ENCODE measurements around the gene PARN. TPM values are rescaled to one million over a fixed set of nuclear protein-coding genes. Genes with fewer than 3 reads are reported as not detected.

Gene PARN
- total RNA-seq, 2 donors from 2014 or later: 24.1 to 99.9 TPM

Small RNA genes lying within 50 kb of the gene (small RNA-seq; reads per million reads assigned to genes)
- gene RN7SL274P (not detected), gene RNU7-125P (not detected)

Other genes with a start within 250 kb of the PARN start
- 10 to 100 TPM; 38.2 to 43.6 TPM for gene BFAR, start 2.7 kb upstream of the PARN start, total RNA-seq
- 1 to 10 TPM in 1 of 2 donors, not detected in 1; 2.6 TPM for gene PLA2G10, start 64.0 kb upstream of the PARN start, total RNA-seq
- gene NPIPA3, start 73.2 kb upstream of the PARN start, total RNA-seq: not detected
- not detected for gene NPIPA2, start 112.3 kb upstream of the PARN start, total RNA-seq
- gene NOMO1, start 203.5 kb upstream of the PARN start, total RNA-seq: 100 to 1,000 TPM in 1 of 2 donors, 10 to 100 TPM in 1; 49.4 to 102 TPM

Data from body of pancreas (tissue), 2 donors.